ENCODE results near the gene PIM3.
A peak's percentile ranks its signal among the peaks of the same experiment; 100 is the strongest.

Gene PIM3

DNA sequence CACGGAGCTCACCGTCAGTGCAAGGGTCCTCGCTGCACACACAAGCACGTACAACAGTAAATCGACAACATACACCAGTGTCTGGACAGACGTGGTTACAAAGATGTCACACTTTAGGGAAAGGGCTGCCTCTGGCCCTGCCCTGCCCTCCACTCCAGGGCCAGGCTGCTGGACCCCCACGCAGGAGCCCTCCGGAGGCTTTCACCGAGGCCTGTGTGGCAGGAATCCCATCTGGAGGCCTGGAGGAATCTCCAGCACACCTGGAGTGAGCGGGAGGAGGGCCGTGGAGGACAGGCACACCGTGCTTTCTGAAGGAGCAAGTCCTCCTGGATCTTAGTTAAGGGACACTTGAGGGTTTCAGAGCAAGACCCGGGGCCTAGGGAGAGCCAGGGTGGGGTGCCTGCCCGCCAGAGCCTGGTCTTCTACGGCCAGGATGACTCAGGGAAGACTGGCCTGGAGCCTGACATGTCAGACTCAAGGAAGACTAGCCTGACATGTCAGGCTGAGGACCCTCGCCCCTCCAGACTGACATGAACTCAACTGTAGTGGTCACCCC, 2.1 kb upstream of the PIM3 start:
- H3K4me3 ChIP-seq (ENCODE audit: extremely low read depth, insufficient read depth, low read length, poor library complexity, severe bottlenecking), result no peak overlapping the region
- H3K9me3 ChIP-seq (ENCODE audit: control insufficient read depth, low read length), result no peaks in the 10 kb centered on the region
- H3K27ac ChIP-seq (ENCODE audit: low read depth, low read length, severe bottlenecking), result no peak overlapping the region
- 90 to 93% methylated on average over 16 of the region's 16 CpGs for WGBS, 2 experiments (ENCODE audit: insufficient coverage in 2 of 2)
- H3K4me1 ChIP-seq (ENCODE audit: control insufficient read depth, insufficient read depth, low read length, poor library complexity, severe bottlenecking), result peaks cover 30% of the 10 kb centered on the region
- H3K36me3 ChIP-seq (ENCODE audit: control insufficient read depth, insufficient read depth, low read length), result peaks cover 10% of the 10 kb centered on the region

DNA sequence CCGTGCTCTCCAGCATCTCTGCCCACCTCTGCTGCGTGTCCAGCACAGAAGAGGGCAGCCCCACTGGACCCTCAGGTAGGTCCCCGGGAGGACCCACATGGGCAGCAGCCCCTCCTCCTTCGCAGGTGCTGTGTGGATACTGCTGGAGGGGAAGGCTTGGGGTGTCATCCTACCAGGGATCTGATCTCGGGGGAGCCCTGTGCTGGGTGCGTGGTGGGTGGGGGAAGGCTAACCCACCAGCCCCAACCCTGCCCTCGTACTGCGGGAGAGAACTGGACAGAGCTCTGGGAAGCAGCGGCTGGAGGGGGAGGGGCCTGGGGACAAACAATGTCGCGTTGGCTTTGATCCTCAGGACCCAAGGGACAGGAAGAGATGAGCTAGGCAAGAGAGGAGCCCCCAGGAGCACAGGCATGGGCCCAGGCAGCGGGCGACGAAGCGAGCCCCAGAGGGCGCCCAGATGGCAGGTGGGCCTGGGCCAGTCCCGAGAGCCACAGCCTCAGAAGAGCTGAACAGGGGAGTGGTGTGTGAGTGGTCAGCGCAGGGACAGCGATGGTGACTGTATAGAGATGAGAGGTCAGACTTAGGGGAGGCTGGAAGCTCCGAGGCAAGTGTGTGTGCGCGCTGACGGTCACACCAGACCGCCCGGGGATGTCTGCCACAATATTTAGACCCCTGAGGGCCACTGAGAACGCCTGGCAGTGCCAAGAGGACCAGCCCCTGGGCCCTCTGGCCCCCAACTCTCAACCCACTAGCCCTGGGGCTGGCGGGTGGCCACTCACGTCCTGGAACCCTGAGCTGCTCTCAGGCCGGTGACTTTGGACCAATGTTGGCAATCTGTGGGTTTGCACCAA, 1.4 kb upstream of the PIM3 start:
- 87 to 92% methylated on average over 21 to 24 of the region's 29 CpGs for WGBS, 2 experiments (ENCODE audit: insufficient coverage in 2 of 2)
- Histone ChIP-seq H3K4me1 (ENCODE audit: control insufficient read depth, insufficient read depth, low read length, poor library complexity, severe bottlenecking) (peaks cover 25% of the 10 kb centered on the region), H3K27ac (ENCODE audit: low read depth, low read length, severe bottlenecking) (no peak overlapping the region), H3K4me3 (ENCODE audit: extremely low read depth, insufficient read depth, low read length, poor library complexity, severe bottlenecking) (peak overlapping the region; percentile 45), H3K36me3 (ENCODE audit: control insufficient read depth, insufficient read depth, low read length) (peaks cover 17% of the 10 kb centered on the region), H3K9me3 (ENCODE audit: control insufficient read depth, low read length) (no peaks in the 10 kb centered on the region)

DNA sequence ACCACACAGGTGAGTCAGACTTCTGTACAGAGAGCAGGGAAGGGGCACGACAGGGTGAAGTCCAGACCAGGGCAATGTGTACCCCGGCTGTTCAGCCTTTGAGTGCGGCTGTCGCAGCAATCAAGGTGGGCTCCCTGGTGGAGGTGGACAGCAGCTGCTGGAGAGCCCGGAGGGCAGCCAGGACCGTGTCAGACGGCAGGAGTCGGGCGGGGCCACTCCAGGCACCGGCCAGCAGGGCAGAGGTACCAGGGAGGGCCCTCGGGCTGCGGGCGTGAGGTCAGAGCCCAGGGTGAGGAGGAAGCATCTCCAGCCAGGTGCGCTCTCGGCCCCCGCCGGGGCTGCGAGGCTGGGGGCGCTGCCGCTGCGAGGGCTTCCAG, 802 bp upstream of the PIM3 start:
- no peaks in the 10 kb centered on the region for H3K9me3 ChIP-seq (ENCODE audit: control insufficient read depth, low read length)
- H3K4me3 ChIP-seq (ENCODE audit: extremely low read depth, insufficient read depth, low read length, poor library complexity, severe bottlenecking), result peak overlapping the region; percentile 45
- H3K27ac ChIP-seq (ENCODE audit: low read depth, low read length, severe bottlenecking), result peak overlapping the region; percentile 91
- H3K4me1 ChIP-seq (ENCODE audit: control insufficient read depth, insufficient read depth, low read length, poor library complexity, severe bottlenecking), result peaks cover 19% of the 10 kb centered on the region
- peaks cover 23% of the 10 kb centered on the region for H3K36me3 ChIP-seq (ENCODE audit: control insufficient read depth, insufficient read depth, low read length)
- WGBS, 2 experiments (ENCODE audit: insufficient coverage in 2 of 2), result 18 to 19% methylated on average over 21 of the region's 21 CpGs

- WGBS, 2 experiments (ENCODE audit: insufficient coverage in 2 of 2), result 0% methylated on average over 65 to 77 of the region's 84 CpGs
- Histone ChIP-seq H3K4me1 (ENCODE audit: control insufficient read depth, insufficient read depth, low read length, poor library complexity, severe bottlenecking) (peaks cover 18% of the 10 kb centered on the region), H3K27ac (ENCODE audit: low read depth, low read length, severe bottlenecking) (no peak overlapping the region), H3K9me3 (ENCODE audit: control insufficient read depth, low read length) (no peaks in the 10 kb centered on the region), H3K36me3 (ENCODE audit: control insufficient read depth, insufficient read depth, low read length) (peaks cover 28% of the 10 kb centered on the region), H3K4me3 (ENCODE audit: extremely low read depth, insufficient read depth, low read length, poor library complexity, severe bottlenecking) (peak overlapping the region; percentile 63)
Measured at GRCh38 chr22:49961005-49961600, 531 bp downstream of the PIM3 start.

GRCh38 chr22:49961601-49962011, 1.0 kb downstream of the PIM3 start:
- Histone ChIP-seq H3K27ac (ENCODE audit: low read depth, low read length, severe bottlenecking) (no peak overlapping the region), H3K36me3 (ENCODE audit: control insufficient read depth, insufficient read depth, low read length) (peaks cover 28% of the 10 kb centered on the region), H3K9me3 (ENCODE audit: control insufficient read depth, low read length) (no peaks in the 10 kb centered on the region), H3K4me1 (ENCODE audit: control insufficient read depth, insufficient read depth, low read length, poor library complexity, severe bottlenecking) (peaks cover 18% of the 10 kb centered on the region), H3K4me3 (ENCODE audit: extremely low read depth, insufficient read depth, low read length, poor library complexity, severe bottlenecking) (peak overlapping the region; percentile 63)
- 1 to 2% methylated on average over 40 to 46 of the region's 49 CpGs for WGBS, 2 experiments (ENCODE audit: insufficient coverage in 2 of 2)

DNA sequence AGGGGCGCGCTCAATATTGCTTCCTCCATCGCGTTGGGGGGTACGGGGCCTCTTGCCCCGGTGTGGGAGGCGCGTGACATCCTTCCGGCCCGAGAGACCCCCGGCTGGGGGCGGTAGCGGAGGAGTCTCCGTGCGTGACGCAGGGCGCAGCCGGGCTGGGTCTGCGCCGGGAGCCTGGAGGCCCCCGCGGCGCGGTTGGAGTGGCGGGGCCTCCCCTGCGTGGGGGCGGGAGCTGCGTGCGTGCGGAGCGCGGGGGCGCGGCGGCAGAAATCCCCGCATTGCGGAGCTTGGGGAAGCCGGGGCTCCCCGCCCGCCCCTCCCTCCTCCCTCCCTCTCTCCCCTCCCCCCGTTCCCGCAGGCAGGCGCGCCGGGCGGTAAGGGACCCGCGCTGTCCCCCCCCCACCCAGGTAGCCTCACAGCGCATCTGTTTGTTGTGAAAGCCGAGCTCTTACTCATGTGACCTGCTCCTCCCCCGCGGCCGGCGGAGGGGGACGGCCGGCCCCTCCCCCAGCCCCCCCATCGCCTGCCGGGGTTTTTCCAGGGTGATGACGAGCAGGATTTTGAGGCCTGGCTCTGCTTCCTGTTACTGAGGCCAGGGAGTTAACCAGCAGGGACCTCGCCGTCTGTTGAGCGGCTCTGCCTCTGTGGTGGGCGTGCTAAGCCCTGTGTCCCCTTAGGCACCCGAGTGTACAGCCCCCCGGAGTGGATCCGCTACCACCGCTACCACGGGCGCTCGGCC, 1.6 kb downstream of the PIM3 start:
- Histone ChIP-seq H3K36me3 (ENCODE audit: control insufficient read depth, insufficient read depth, low read length) (peaks cover 28% of the 10 kb centered on the region), H3K9me3 (ENCODE audit: control insufficient read depth, low read length) (no peaks in the 10 kb centered on the region), H3K4me3 (ENCODE audit: extremely low read depth, insufficient read depth, low read length, poor library complexity, severe bottlenecking) (peak overlapping the region; percentile 63), H3K4me1 (ENCODE audit: control insufficient read depth, insufficient read depth, low read length, poor library complexity, severe bottlenecking) (peaks cover 20% of the 10 kb centered on the region), H3K27ac (ENCODE audit: low read depth, low read length, severe bottlenecking) (peak overlapping the region; percentile 79)
- 6 to 22% methylated on average over 23 to 41 of the region's 70 CpGs for WGBS, 2 experiments (ENCODE audit: insufficient coverage in 2 of 2)

DNA sequence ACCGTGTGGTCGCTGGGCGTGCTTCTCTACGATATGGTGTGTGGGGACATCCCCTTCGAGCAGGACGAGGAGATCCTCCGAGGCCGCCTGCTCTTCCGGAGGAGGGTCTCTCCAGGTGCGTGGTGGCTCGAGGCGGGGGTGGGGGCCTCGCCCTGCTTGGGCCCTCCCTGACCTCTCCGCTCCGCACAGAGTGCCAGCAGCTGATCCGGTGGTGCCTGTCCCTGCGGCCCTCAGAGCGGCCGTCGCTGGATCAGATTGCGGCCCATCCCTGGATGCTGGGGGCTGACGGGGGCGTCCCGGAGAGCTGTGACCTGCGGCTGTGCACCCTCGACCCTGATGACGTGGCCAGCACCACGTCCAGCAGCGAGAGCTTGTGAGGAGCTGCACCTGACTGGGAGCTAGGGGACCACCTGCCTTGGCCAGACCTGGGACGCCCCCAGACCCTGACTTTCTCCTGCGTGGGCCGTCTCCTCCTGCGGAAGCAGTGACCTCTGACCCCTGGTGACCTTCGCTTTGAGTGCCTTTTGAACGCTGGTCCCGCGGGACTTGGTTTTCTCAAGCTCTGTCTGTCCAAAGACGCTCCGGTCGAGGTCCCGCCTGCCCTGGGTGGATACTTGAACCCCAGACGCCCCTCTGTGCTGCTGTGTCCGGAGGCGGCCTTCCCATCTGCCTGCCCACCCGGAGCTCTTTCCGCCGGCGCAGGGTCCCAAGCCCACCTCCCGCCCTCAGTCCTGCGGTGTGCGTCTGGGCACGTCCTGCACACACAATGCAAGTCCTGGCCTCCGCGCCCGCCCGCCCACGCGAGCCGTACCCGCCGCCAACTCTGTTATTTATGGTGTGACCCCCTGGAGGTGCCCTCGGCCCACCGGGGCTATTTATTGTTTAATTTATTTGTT, 2.4 kb downstream of the PIM3 start:
- 88% methylated on average over 56 of the region's 63 CpGs for whole genome bisulfite sequencing, 2 experiments (ENCODE audit: insufficient coverage in 2 of 2)
- peak overlapping the region; percentile 63 for H3K4me3 ChIP-seq (ENCODE audit: extremely low read depth, insufficient read depth, low read length, poor library complexity, severe bottlenecking)
- H3K4me1 ChIP-seq (ENCODE audit: control insufficient read depth, insufficient read depth, low read length, poor library complexity, severe bottlenecking), result peaks cover 24% of the 10 kb centered on the region
- H3K9me3 ChIP-seq (ENCODE audit: control insufficient read depth, low read length), result no peaks in the 10 kb centered on the region
- H3K36me3 ChIP-seq (ENCODE audit: control insufficient read depth, insufficient read depth, low read length), result peaks cover 28% of the 10 kb centered on the region
- peak overlapping the region; percentile 79 for H3K27ac ChIP-seq (ENCODE audit: low read depth, low read length, severe bottlenecking)

DNA sequence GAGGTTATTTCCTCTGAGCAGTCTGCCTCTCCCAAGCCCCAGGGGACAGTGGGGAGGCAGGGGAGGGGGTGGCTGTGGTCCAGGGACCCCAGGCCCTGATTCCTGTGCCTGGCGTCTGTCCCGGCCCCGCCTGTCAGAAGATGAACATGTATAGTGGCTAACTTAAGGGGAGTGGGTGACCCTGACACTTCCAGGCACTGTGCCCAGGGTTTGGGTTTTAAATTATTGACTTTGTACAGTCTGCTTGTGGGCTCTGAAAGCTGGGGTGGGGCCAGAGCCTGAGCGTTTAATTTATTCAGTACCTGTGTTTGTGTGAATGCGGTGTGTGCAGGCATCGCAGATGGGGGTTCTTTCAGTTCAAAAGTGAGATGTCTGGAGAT, 3.1 kb downstream of the PIM3 start:
- no peak overlapping the region for H3K27ac ChIP-seq (ENCODE audit: low read depth, low read length, severe bottlenecking)
- peaks cover 23% of the 10 kb centered on the region for H3K4me1 ChIP-seq (ENCODE audit: control insufficient read depth, insufficient read depth, low read length, poor library complexity, severe bottlenecking)
- 67 to 100% methylated on average over 1 to 3 of the region's 6 CpGs for WGBS, 2 experiments (ENCODE audit: insufficient coverage in 2 of 2)
- H3K4me3 ChIP-seq (ENCODE audit: extremely low read depth, insufficient read depth, low read length, poor library complexity, severe bottlenecking), result peak overlapping the region; percentile 8
- peaks cover 28% of the 10 kb centered on the region for H3K36me3 ChIP-seq (ENCODE audit: control insufficient read depth, insufficient read depth, low read length)
- H3K9me3 ChIP-seq (ENCODE audit: control insufficient read depth, low read length), result no peaks in the 10 kb centered on the region

GRCh38 chr22:49964136-49965090, 3.8 kb downstream of the PIM3 start:
- H3K9me3 ChIP-seq (ENCODE audit: control insufficient read depth, low read length), result no peaks in the 10 kb centered on the region
- no peak overlapping the region for H3K4me3 ChIP-seq (ENCODE audit: extremely low read depth, insufficient read depth, low read length, poor library complexity, severe bottlenecking)
- H3K27ac ChIP-seq (ENCODE audit: low read depth, low read length, severe bottlenecking), result no peak overlapping the region
- H3K4me1 ChIP-seq (ENCODE audit: control insufficient read depth, insufficient read depth, low read length, poor library complexity, severe bottlenecking), result peaks cover 16% of the 10 kb centered on the region
- H3K36me3 ChIP-seq (ENCODE audit: control insufficient read depth, insufficient read depth, low read length), result peaks cover 28% of the 10 kb centered on the region
- 95 to 96% methylated on average over 14 to 18 of the region's 19 CpGs for WGBS, 2 experiments (ENCODE audit: insufficient coverage in 2 of 2)
